Measurements from ENCODE around the gene PARP3.

PARP3 gene

GRCh38 chr3:51948016-51948580 lies 5.9 kb downstream of the PARP3 start:
- no peak for DNase-seq (ENCODE audit: low read depth, low spot score)

- no peak for DNase-seq (ENCODE audit: low read depth, low spot score)
Observed at GRCh38 chr3:51949121-51949520, 7.0 kb downstream of the PARP3 start.

- no peak for DNase-seq (ENCODE audit: low read depth, low spot score)
Observed at GRCh38 chr3:51950899-51951298, 8.7 kb downstream of the PARP3 start.

GRCh38 chr3:51953445-51953844 lies 11.3 kb downstream of the PARP3 start:
- DNase-seq (ENCODE audit: low read depth, low spot score), result no peak

GRCh38 chr3:51954105-51954504 lies 11.9 kb downstream of the PARP3 start:
- no peak for DNase-seq (ENCODE audit: low read depth, low spot score)

- DNase-seq (ENCODE audit: low read depth, low spot score), result no peak
Observed at GRCh38 chr3:51954713-51955112, 12.6 kb downstream of the PARP3 start.

- no peak for DNase-seq (ENCODE audit: low read depth, low spot score)
Observed at GRCh38 chr3:51955175-51955892, 13.2 kb downstream of the PARP3 start, which contains the start of gene GPR62. TSS of gene GPR62 (plus strand) at chr3:51955381. CDS start at chr3:51955653, 272 bp downstream.

GRCh38 chr3:51955893-51956770 lies 14.0 kb downstream of the PARP3 start:
- no peak for DNase-seq (ENCODE audit: low read depth, low spot score)

GRCh38 chr3:51957520-51958205 lies 15.5 kb downstream of the PARP3 start:
- DNase-seq (ENCODE audit: low read depth, low spot score), result no peak

GRCh38 chr3:51958603-51959521 lies 16.7 kb downstream of the PARP3 start:
- no peak for DNase-seq (ENCODE audit: low read depth, low spot score)

- no peak for DNase-seq (ENCODE audit: low read depth, low spot score)
Observed at GRCh38 chr3:51959651-51960050, 17.5 kb downstream of the PARP3 start.

- DNase-seq (ENCODE audit: low read depth, low spot score), result no peak
Observed at GRCh38 chr3:51960386-51960785, 18.2 kb downstream of the PARP3 start.

- DNase-seq (ENCODE audit: low read depth, low spot score), result no peak
Observed at GRCh38 chr3:51961011-51961410, 18.8 kb downstream of the PARP3 start.

GRCh38 chr3:51961602-51962569 lies 19.7 kb downstream of the PARP3 start:
- DNase-seq (ENCODE audit: low read depth, low spot score), result no peak

- no peak for DNase-seq (ENCODE audit: low read depth, low spot score)
Observed at GRCh38 chr3:51962854-51963530, 20.8 kb downstream of the PARP3 start.

GRCh38 chr3:51963951-51964451 lies 21.8 kb downstream of the PARP3 start:
- DNase-seq (ENCODE audit: low read depth, low spot score), result no peak

GRCh38 chr3:51964521-51964920 lies 22.4 kb downstream of the PARP3 start:
- no peak for DNase-seq (ENCODE audit: low read depth, low spot score)

GRCh38 chr3:51966016-51966415 lies 23.9 kb downstream of the PARP3 start:
- DNase-seq (ENCODE audit: low read depth, low spot score), result no peak

- no peak for DNase-seq (ENCODE audit: low read depth, low spot score)
Observed at GRCh38 chr3:51966486-51966885, 24.3 kb downstream of the PARP3 start.

Measured in activated naive CD8-positive, alpha-beta T cell treated with anti-CD3 and anti-CD28 coated beads, Interleukin-2, amount 50 U/mL, for 16 hours (primary cell).